Stomach (tissue), 4 donors: ENCODE measurements around the gene PLEKHJ1.

Source experiments
- EP300 ChIP-seq: sonication (generic); formaldehyde crosslinking; IDR thresholded peaks from one replicate; pipeline ENCODE4 v1.6.1; 2017; ENCODE audit warnings: antibody characterized with exemption
- POLR2A ChIP-seq, 4 donors: fragments of 450-650 bp; IDR thresholded peaks; one replicate each; pipeline ENCODE4 v1.6.1; 2016; ENCODE audit warnings: antibody characterized with exemption in 4 of 4, control low read depth in 2 of 4, mild to moderate bottlenecking in 1 of 4, moderate library complexity in 1 of 4
- POLR2AphosphoS5 ChIP-seq, 3 donors: sonication (generic); formaldehyde crosslinking; IDR thresholded peaks; one replicate each; pipeline ENCODE4 v1.6.1; 2016; ENCODE audit warnings: antibody characterized with exemption in 3 of 3
- TF ChIP-seq, protein P1 (sequence below), 7 experiments: fragments of 450-650 bp in 4 of 7; fragments of 200-600 bp in 3 of 7; sonication (generic) in 3 of 7; IDR thresholded peaks; one replicate each; pipeline ENCODE4 v1.5.1; 2016 to 2019; ENCODE audit warnings: antibody characterized with exemption in 7 of 7, control low read depth in 2 of 7, mild to moderate bottlenecking in 1 of 7

DNA sequence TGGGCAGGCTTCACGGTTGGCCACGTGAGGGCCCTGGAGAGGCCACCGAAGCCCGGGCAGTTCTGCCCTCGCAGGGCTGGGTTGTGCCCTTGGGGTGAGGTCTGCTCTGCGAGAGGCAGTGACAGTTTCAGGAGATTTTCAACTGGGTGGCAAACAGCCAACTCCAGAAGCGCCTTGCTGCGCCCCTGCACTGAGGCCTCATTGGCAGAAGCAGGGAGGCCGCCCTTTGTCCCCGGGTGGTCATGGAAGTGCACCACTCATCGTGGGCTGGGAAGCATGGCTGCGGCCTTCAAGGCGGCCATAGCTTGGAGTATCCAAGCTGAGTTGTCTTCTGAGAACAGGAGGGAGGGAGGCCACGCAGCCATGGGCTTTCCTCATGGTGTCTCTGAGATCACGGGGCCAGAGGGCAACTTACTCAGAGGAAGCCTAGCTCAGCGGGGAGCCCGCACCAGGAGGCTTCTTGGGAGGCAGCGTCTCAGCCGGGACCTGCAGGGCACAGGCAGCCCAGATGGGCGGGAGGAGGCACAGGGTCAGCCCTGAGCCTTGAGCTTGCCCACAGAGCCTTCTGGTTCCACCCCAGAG, 14.8 kb downstream of the PLEKHJ1 start:
- TF ChIP-seq, protein P1, sequence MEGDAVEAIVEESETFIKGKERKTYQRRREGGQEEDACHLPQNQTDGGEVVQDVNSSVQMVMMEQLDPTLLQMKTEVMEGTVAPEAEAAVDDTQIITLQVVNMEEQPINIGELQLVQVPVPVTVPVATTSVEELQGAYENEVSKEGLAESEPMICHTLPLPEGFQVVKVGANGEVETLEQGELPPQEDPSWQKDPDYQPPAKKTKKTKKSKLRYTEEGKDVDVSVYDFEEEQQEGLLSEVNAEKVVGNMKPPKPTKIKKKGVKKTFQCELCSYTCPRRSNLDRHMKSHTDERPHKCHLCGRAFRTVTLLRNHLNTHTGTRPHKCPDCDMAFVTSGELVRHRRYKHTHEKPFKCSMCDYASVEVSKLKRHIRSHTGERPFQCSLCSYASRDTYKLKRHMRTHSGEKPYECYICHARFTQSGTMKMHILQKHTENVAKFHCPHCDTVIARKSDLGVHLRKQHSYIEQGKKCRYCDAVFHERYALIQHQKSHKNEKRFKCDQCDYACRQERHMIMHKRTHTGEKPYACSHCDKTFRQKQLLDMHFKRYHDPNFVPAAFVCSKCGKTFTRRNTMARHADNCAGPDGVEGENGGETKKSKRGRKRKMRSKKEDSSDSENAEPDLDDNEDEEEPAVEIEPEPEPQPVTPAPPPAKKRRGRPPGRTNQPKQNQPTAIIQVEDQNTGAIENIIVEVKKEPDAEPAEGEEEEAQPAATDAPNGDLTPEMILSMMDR (IDR thresholded peaks at IDR 0.05): no peak
- no peak for TF ChIP-seq POLR2AphosphoS5 (IDR thresholded peaks at IDR 0.05)
- TF ChIP-seq POLR2A (IDR thresholded peaks at IDR 0.05): no peak
- TF ChIP-seq EP300: no peak
